GM20431 (cell line): ENCODE results near the gene LAPTM5.
"Not testable (repeated sequence)": the region's sequence is repeated elsewhere in the genome, so short reads cannot be mapped to it uniquely, and the experiment has no call there.

Source experiments
- in situ Hi-C: fragments of 300-500 bp; cut with MseI, MboI; formaldehyde crosslinking; loops from one replicate; pipeline ENCODE4 v1.15.0; 2020; ENCODE audit warnings: low sequenced_read_pairs; ENCODE audit not compliant: unreplicated experiment

The LAPTM5 gene

DNA sequence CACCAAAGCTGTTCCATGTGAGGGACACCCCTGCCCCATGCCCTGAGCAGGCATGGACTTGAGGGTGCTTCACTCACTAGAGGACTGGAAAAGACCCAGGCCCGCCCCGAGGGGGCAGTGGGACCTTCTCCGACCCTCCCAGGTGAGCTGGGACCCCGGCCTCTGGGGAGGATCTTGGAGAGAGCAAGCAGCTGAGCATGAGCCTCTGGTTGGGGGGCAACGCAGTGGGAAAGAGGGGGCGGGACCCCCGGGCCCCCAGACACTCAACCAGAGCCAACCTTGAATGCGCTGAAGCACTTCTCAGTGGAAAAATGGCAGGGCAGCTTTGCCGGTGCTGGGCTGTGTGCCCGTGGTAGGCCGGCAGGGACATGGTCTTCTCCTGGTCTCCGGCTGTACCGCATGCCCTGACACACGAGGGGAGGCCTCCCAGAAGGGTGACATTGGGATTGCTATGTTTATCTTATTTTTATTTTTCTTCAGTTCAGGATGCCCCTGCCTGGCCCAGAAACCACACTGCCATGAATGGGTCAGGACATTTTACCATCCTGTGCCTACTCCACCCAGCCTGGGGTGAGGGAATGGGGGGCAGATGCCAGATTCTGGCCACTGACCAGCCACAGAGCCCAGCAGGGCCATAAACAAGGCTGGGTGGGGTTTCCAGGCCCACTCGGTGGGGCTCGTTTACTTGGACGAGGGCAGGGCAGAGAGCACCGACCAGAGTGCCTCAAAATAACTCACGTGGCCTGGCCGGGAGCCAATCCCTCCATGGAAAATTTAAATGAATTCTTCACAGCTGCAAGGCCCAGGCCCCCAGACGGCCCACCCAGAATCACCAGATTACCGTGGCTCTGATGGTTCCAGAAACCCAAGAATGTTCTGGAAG lies 17.2 kb upstream of the LAPTM5 start:
- in situ Hi-C loops = no loop called here

GRCh38 chr1:30773722-30774358 lies 16.3 kb upstream of the LAPTM5 start:
- in situ Hi-C loops = no loop called here

DNA sequence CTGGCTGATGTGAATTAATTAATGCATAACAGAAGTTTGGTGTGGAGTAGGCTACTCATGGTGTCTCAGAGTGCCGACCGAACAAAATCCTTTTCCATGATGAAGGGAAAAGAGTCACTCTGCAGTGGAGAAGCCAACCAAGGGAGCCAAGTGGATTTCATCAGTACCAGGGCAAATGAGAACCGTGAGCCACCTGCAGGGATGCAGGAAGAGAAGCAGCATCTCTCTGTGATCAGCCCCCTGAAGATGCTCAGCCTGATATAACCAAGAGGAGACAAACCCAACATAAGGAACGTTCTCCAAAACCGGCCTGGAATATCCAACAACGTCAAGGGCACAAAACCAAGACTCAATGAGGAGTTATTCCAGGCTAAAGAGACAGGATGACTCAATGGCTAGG lies 13.4 kb upstream of the LAPTM5 start:
- in situ Hi-C loops = no loop called here

GRCh38 chr1:30770150-30770549 lies 12.6 kb upstream of the LAPTM5 start:
- in situ Hi-C loops = no loop called here

DNA sequence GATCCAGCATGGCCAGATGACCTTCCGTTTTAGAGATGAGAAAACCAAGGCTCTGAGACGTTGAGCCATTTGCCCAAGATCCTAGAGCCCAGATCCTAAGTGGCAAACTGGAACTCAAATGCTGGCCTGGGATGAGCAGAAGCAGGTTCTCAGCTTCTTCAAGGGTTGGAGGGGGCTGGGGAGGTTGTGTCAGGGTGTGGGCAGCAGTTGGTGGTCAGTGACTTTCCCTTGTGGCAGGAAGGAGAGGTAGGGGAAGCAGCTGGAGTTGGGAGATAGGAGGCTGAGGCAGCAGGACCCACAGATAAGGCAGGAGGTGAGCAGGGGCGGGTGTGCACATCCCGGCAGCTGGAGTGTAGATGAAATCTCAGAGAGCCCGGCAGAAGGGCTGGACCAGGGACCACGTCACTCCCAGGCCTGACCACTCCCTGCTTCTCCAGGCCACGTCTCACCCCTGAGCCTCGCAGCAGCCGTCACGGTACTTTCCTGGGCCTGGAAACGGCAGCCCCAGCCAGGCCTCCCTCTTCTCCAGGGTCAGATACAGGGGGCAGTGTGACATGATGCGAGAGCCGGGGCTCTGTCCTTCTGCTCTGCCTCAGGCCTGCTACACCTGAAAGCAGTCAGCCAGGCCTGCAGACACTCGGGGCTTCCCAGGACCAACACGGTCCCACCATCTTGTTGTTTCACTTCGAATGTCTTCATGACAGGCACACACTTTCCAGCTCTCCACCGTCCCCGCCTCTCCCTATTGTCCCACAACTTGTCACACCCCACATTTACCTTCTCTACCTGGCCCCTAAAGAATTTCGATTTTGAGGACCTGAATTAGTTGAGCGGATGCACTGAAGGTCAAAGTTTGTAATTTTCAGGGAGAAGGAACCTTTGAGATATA lies 11.5 kb upstream of the LAPTM5 start:
- in situ Hi-C loops = no loop called here

DNA sequence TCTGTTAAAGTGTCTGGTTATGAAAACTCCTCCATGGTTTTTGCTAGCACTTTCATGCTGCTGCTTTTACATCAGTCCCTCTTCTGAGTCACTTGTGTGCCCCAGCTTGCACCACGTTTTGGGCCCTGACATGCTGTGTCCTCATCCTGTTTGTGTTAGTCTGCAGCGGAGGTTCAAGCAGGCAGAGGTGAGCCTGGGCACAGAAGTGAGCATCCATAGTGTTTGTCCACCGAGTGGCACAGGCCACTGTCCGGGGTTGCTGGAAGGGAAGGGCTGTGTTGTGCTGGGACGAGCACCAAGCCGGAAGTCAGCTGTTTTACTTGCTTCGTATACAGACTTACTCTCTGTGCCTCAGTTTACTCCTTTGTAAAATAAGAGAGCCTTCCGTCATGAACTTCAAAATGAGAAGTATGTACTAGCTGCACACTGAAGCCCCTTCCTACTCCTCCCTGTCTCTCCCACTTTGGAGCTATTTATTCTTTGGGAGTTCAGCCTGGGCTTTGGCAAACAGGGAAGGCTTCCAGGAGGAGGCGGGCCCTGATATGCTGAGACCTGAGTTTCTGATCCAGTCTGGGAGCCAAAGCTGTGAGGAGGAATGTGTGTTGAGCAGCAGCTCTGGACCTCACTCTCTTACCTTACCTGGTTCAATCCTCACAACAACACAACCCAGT lies 10.7 kb upstream of the LAPTM5 start:
- in situ Hi-C loops = no loop called here

GRCh38 chr1:30766948-30767347 lies 9.4 kb upstream of the LAPTM5 start:
- in situ Hi-C loops = not testable (repeated sequence)

GRCh38 chr1:30765556-30766434 lies 8.2 kb upstream of the LAPTM5 start:
- in situ Hi-C loops = no loop called here

DNA sequence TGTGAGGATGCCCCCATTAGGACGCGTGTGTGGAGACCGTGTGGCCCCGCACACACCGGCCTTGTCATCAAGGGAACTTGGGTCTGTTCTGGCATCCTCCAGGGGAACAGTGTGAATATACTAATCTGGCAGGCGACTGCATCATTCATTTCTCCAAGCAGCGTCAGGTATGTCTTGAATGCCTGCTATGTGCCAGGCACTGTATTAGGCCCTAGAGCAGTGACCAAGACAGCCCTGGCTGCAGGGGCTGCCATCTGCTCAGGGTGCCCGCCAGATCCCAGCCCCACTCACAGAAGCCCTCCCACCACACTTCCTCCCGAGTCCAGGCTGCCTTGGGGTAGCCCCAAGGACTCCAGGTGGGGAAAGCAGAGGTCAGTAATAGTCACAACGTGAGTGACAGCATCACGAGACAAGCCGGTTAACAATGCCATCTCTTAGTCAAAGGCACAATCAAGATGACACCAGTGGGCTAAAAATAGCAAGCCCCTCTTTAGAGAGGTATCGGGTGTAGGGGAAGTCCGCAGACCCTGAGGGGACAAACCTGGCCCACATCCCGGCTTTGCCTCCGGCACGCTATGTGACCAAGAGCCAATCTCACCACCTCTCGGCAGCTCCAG lies 7.5 kb upstream of the LAPTM5 start:
- in situ Hi-C loops = no loop called here

- in situ Hi-C loops = no loop called here
Observed at GRCh38 chr1:30764396-30764795, 6.8 kb upstream of the LAPTM5 start.

- in situ Hi-C loops = no loop called here
Observed at GRCh38 chr1:30763651-30764248, 6.2 kb upstream of the LAPTM5 start.

DNA sequence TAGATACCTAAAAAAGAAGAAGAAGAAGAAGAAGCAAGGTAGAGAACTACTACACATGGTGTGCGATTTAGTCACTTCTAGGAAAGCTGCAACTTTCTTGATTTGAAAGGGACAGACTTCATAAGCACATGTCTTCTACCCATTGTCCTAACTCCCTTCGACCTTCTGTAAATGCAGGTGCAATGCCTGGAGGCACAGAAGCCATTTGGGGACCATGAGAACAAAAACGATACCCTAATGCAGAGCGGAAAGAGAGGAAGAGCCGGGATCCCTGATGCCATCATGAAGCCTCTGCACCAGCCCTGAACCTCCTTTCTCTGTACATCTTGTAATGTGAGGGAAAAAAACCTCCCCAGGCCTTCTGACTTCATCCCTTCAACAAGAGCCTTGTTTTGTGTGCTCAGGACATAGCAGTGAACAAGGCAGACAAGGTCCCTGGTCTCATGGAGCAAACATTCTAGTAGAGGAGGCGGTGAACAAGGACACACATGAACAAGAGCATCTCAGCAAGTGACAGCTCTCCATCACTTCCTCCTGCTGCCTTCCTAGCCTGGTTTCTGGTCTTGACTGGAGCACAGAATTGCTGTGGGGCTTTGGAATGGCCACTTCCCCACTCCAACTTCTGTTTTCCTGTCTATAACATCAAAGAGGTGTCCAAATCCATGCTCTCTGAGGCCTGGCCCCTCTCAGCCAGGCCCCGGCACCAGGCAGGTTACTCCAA lies 5.5 kb upstream of the LAPTM5 start:
- in situ Hi-C loops = no loop called here

- in situ Hi-C loops = no loop called here
Observed at GRCh38 chr1:30762152-30762929, 4.8 kb upstream of the LAPTM5 start.

GRCh38 chr1:30761381-30762151 lies 4.0 kb upstream of the LAPTM5 start:
- in situ Hi-C loops = no loop called here

- in situ Hi-C loops = no loop called here
Observed at GRCh38 chr1:30760596-30761324, 3.2 kb upstream of the LAPTM5 start.
